IMR-90 (cell line): ENCODE measurements around the gene EPHB1. TPM values are rescaled to one million over a fixed set of nuclear protein-coding genes. Genes with fewer than 3 reads are reported as not detected.

Experiments
- ATAC-seq: fragments of 200-7000 bp; cut with Tn5 transposase; 2 replicates; pipeline ENCODE4 v1.9.1; 2020; ENCODE audit warnings: low read depth, mild to moderate bottlenecking, moderate library complexity
- BruUV-seq: library from RNA; stranded (reverse); fragments of 400-500 nt; replicated peaks from 2 replicates; lab custom pipeline; 2021; lab: Mats Ljungman, UMichigan
- CTCF ChIA-PET: fragments of 300-600 bp; formaldehyde crosslinking; extraction: SDS; loops from one replicate; lab custom pipeline; 2021; ENCODE audit warnings: antibody characterized with exemption; lab: Yijun Ruan, JAX
- POLR2A ChIA-PET: fragments of 300-600 bp; sonication (Branson Sonifier 250); formaldehyde crosslinking; loops from one replicate; lab custom pipeline; 2022; ENCODE audit warnings: antibody characterized with exemption; ENCODE audit not compliant: unreplicated experiment; lab: Charles Lee
- DNase-seq: peaks from one replicate; pipeline ENCODE4 v3.0.0; 2013
- H2AFZ ChIP-seq: replicated peaks from 2 replicates; pipeline ENCODE3; 2013; ENCODE audit warnings: low read length, mild to moderate bottlenecking; ENCODE audit not compliant: poor library complexity
- H2AK5ac ChIP-seq: 2 replicates; pipeline ENCODE4 v1.6.1; 2013; ENCODE audit warnings: low read depth, low read length, inconsistent platforms
- H2AK9ac ChIP-seq: replicated peaks from 2 replicates; pipeline ENCODE3; 2013; ENCODE audit warnings: mild to moderate bottlenecking, low read depth, low read length, moderate library complexity; ENCODE audit not compliant: poor library complexity
- H2BK120ac ChIP-seq: 2 replicates; pipeline ENCODE4 v1.6.1; 2013; ENCODE audit warnings: low read depth, low read length, inconsistent platforms
- H2BK15ac ChIP-seq: 3 replicates; pipeline ENCODE4 v1.6.1; 2013; ENCODE audit warnings: low read depth, low read length, inconsistent platforms
- H2BK20ac ChIP-seq: 2 replicates; pipeline ENCODE4 v1.6.1; 2013; ENCODE audit warnings: low read depth, mild to moderate bottlenecking, inconsistent platforms, low read length, moderate library complexity
- H2BK5ac ChIP-seq: 2 replicates; pipeline ENCODE4 v1.6.1; 2013; ENCODE audit warnings: mild to moderate bottlenecking, low read depth, low read length, inconsistent platforms; ENCODE audit not compliant: poor library complexity, severe bottlenecking
- H3K14ac ChIP-seq: replicated peaks from 2 replicates; pipeline ENCODE4 v1.6.1; 2013; ENCODE audit warnings: low read depth, low read length, inconsistent platforms
- H3K18ac ChIP-seq: 2 replicates; pipeline ENCODE4 v1.6.1; 2013; ENCODE audit warnings: low read depth, low read length, control low read depth
- H3K23ac ChIP-seq: 2 replicates; pipeline ENCODE4 v1.6.1; 2013; ENCODE audit warnings: low read depth, low read length, inconsistent platforms
- H3K27ac ChIP-seq: 2 replicates; pipeline ENCODE4 v1.5.1; 2013; ENCODE audit warnings: mild to moderate bottlenecking, control low read depth, low read length; ENCODE audit not compliant: insufficient read depth
- H3K27me3 ChIP-seq: 2 replicates; pipeline ENCODE4 v1.6.1; 2013; ENCODE audit warnings: low read length; ENCODE audit not compliant: control insufficient read depth, insufficient read depth
- H3K36me3 ChIP-seq: 2 replicates; pipeline ENCODE4 v1.6.1; 2013; ENCODE audit warnings: low read length, mixed read lengths; ENCODE audit not compliant: control insufficient read depth, insufficient read depth
- H3K4ac ChIP-seq: 2 replicates; pipeline ENCODE4 v1.6.1; 2013; ENCODE audit warnings: low read depth, low read length, inconsistent platforms
- H3K4me1 ChIP-seq: 2 replicates; pipeline ENCODE4 v1.6.1; 2013; ENCODE audit warnings: low read length, mixed read lengths; ENCODE audit not compliant: control insufficient read depth, insufficient read depth
- H3K4me2 ChIP-seq: 2 replicates; pipeline ENCODE4 v1.6.1; 2013; ENCODE audit warnings: low read depth, mild to moderate bottlenecking, control low read depth, low read length, moderate library complexity
- H3K4me3 ChIP-seq: 2 replicates; pipeline ENCODE4 v1.5.1; 2013; ENCODE audit warnings: low read depth, mild to moderate bottlenecking, control low read depth, low read length, moderate library complexity; ENCODE audit not compliant: insufficient read depth
- H3K56ac ChIP-seq: 2 replicates; pipeline ENCODE4 v1.6.1; 2013; ENCODE audit warnings: low read length, inconsistent platforms; ENCODE audit not compliant: insufficient read depth; ENCODE audit errors: extremely low read depth
- H3K79me1 ChIP-seq, 2 experiments: 2 replicates each; pipeline ENCODE4 v1.6.1; 2013; ENCODE audit warnings: low read length in 2 of 2, inconsistent platforms in 1 of 2, low read depth in 1 of 2
- H3K9ac ChIP-seq: 2 replicates; pipeline ENCODE4 v1.6.1; 2013; ENCODE audit warnings: low read depth, low read length, control low read depth
- H3K9me1 ChIP-seq: 2 replicates; pipeline ENCODE4 v1.6.1; 2013; ENCODE audit warnings: low read length, inconsistent platforms; ENCODE audit not compliant: insufficient read depth
- H3K9me3 ChIP-seq: 2 replicates; pipeline ENCODE4 v1.6.1; 2013; ENCODE audit warnings: low read length; ENCODE audit not compliant: control insufficient read depth, insufficient read depth
- H4K20me1 ChIP-seq: 2 replicates; pipeline ENCODE4 v1.6.1; 2013; ENCODE audit warnings: low read length, inconsistent platforms; ENCODE audit not compliant: insufficient read depth
- H4K5ac ChIP-seq: 2 replicates; pipeline ENCODE4 v1.6.1; 2013; ENCODE audit warnings: mild to moderate bottlenecking, low read depth, low read length, control low read depth
- H4K8ac ChIP-seq, 2 experiments: 2 replicates each; pipeline ENCODE4 v1.6.1; 2013; ENCODE audit warnings: low read depth in 2 of 2, low read length in 2 of 2, control low read depth in 1 of 2, inconsistent platforms in 1 of 2
- H4K91ac ChIP-seq: 2 replicates; pipeline ENCODE4 v1.6.1; 2013; ENCODE audit warnings: low read depth, low read length, inconsistent platforms; ENCODE audit not compliant: insufficient read depth
- BHLHE40 ChIP-seq: fragments of 150-350 bp; IDR thresholded peaks from 2 replicates; pipeline ENCODE4 v1.6.1; 2016; ENCODE audit warnings: mild to moderate bottlenecking, low read depth, low read length
- CEBPB ChIP-seq: IDR thresholded peaks from 2 replicates; pipeline ENCODE4 v1.6.1; 2012; ENCODE audit warnings: low read depth, low read length, improper control_type of control experiment
- CHD1 ChIP-seq: IDR thresholded peaks from 2 replicates; pipeline ENCODE4 v1.6.1; 2012; ENCODE audit warnings: low read depth, low read length, improper control_type of control experiment
- FOS ChIP-seq: fragments of 150-350 bp; IDR thresholded peaks from 2 replicates; pipeline ENCODE4 v1.6.1; 2016; ENCODE audit warnings: low read depth, low read length
- MAFK ChIP-seq: IDR thresholded peaks from 2 replicates; pipeline ENCODE4 v1.6.1; 2012; ENCODE audit warnings: low read depth, low read length, improper control_type of control experiment
- MAZ ChIP-seq: IDR thresholded peaks from 2 replicates; pipeline ENCODE4 v1.6.1; 2012; ENCODE audit warnings: low read depth, mild to moderate bottlenecking, low read length, improper control_type of control experiment, moderate library complexity, borderline replicate concordance
- MXI1 ChIP-seq: IDR thresholded peaks from 2 replicates; pipeline ENCODE4 v1.6.1; 2012; ENCODE audit warnings: low read depth, mild to moderate bottlenecking, low read length, moderate library complexity, borderline replicate concordance
- POLR2A ChIP-seq: IDR thresholded peaks from 2 replicates; pipeline ENCODE4 v1.6.1; 2012; ENCODE audit warnings: mild to moderate bottlenecking, low read depth, low read length
- RAD21 ChIP-seq: IDR thresholded peaks from 2 replicates; pipeline ENCODE4 v1.6.1; 2012; ENCODE audit warnings: low read length, improper control_type of control experiment
- RCOR1 ChIP-seq: IDR thresholded peaks from 2 replicates; pipeline ENCODE4 v1.6.1; 2012; ENCODE audit warnings: mild to moderate bottlenecking, low read length, improper control_type of control experiment; ENCODE audit not compliant: insufficient replicate concordance
- RFX5 ChIP-seq: IDR thresholded peaks from 2 replicates; pipeline ENCODE4 v1.8.0; 2012; ENCODE audit warnings: low read depth, mild to moderate bottlenecking, low read length, moderate library complexity
- USF2 ChIP-seq: fragments of 150-350 bp; IDR thresholded peaks from 2 replicates; pipeline ENCODE4 v1.6.1; 2017; ENCODE audit warnings: mild to moderate bottlenecking, antibody characterized with exemption, low read length, low read depth
- WGBS, 2 experiments: methylation state at CpG; one replicate each; pipeline versions ENCODE4 v1.1.5 to v1.1.7; 2013; ENCODE audit warnings: missing lambda C conversion rate in 2 of 2; ENCODE audit not compliant: insufficient read length in 1 of 2; ENCODE audit errors: extremely low coverage in 2 of 2; 5-methylcytosine and 5-hydroxymethylcytosine counted together
- dilution Hi-C: fragments of 300-500 bp; cut with HindIII; formaldehyde crosslinking; loops from one replicate; pipeline ENCODE4 v1.14.3; 2018; ENCODE audit warnings: low sequenced_read_pairs; ENCODE audit not compliant: unreplicated experiment
- in situ Hi-C: fragments of 300-500 bp; cut with MboI; formaldehyde crosslinking; loops from 3 replicates; pipeline ENCODE4 v1.14.3; 2019; ENCODE audit warnings: low sequenced_read_pairs, inconsistent platforms, mixed read lengths
- intact Hi-C: fragments of 100-400 bp; cut with micrococcal nuclease; formaldehyde crosslinking; loops from 2 replicates; pipeline ENCODE4 v1.10.0; 2022
- polyA plus RNA-seq, 3 experiments: library from polyadenylated mRNA; depleted of rRNA; stranded (reverse); fragments of >200 nt; gene quantifications; 2 replicates each; pipeline ENCODE4 v1.2.3, GENCODE V29; 2012; ENCODE audit warnings: low replicate concordance in 1 of 3
- total RNA-seq: library from RNA; depleted of rRNA; stranded (reverse); fragments of >200 nt; gene quantifications from 2 replicates; pipeline ENCODE4 v1.2.3, GENCODE V29; 2012
- TF ChIP-seq, protein P1 (sequence below): fragments of 150-350 bp; IDR thresholded peaks from 2 replicates; pipeline ENCODE4 v1.6.1; 2016; ENCODE audit warnings: low read depth, mild to moderate bottlenecking, low read length, moderate library complexity, borderline replicate concordance

The EPHB1 gene
- total and polyA plus RNA-seq, 2 of the 4 experiments (the other 2 are of a cell fraction): 0.17 to 0.36 TPM

- CTCF ChIA-PET: no interaction called here
- H4K20me1 ChIP-seq: no peaks in the 10 kb centered on the region
- dilution Hi-C loops: no loop called here
- no peaks in the 10 kb centered on the region for H3K4me1 ChIP-seq
- H2AK5ac ChIP-seq: no peak overlapping the region
- no peak overlapping the region for H3K56ac ChIP-seq
- H3K4me2 ChIP-seq: no peak overlapping the region
- no peak overlapping the region for H3K23ac ChIP-seq
- in situ Hi-C loops: no loop called here
- H3K9me3 ChIP-seq: no peaks in the 10 kb centered on the region
- no peak overlapping the region for H3K4ac ChIP-seq
- ATAC-seq (no peak), DNase-seq (no peak)
- H3K79me1 ChIP-seq: no peaks in the 10 kb centered on the region
- no peak overlapping the region for H2AK9ac ChIP-seq
- H3K27ac ChIP-seq: no peak overlapping the region
- H4K91ac ChIP-seq: no peak overlapping the region
- no peak overlapping the region for H4K5ac ChIP-seq
- POLR2A ChIA-PET: no interaction called here
- H3K9me1 ChIP-seq: no peaks in the 10 kb centered on the region
- TF ChIP-seq MAZ (no peak), RCOR1 (no peak), POLR2A (no peak), USF2 (no peak), MAFK (no peak), RFX5 (no peak), CHD1 (no peak), FOS (no peak), CEBPB (no peak), RAD21 (no peak), MXI1 (no peak), BHLHE40 (no peak)
- TF ChIP-seq, protein P1, sequence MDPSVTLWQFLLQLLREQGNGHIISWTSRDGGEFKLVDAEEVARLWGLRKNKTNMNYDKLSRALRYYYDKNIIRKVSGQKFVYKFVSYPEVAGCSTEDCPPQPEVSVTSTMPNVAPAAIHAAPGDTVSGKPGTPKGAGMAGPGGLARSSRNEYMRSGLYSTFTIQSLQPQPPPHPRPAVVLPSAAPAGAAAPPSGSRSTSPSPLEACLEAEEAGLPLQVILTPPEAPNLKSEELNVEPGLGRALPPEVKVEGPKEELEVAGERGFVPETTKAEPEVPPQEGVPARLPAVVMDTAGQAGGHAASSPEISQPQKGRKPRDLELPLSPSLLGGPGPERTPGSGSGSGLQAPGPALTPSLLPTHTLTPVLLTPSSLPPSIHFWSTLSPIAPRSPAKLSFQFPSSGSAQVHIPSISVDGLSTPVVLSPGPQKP: no peak
- 0% methylated on average over 1 of the region's 2 CpGs; no CpG with 5 or more reads in 1 of the 2 experiments for WGBS, 2 experiments
- H3K27me3 ChIP-seq: no peaks in the 10 kb centered on the region
- no TSS peak for BruUV-seq
- H2BK15ac ChIP-seq: no peak overlapping the region
- no peak overlapping the region for H2BK20ac ChIP-seq
- no peak overlapping the region for H3K9ac ChIP-seq
- no peak overlapping the region for H2BK5ac ChIP-seq
- H3K18ac ChIP-seq: no peak overlapping the region
- H2BK120ac ChIP-seq: no peak overlapping the region
- H3K14ac ChIP-seq: no peak overlapping the region
- H3K36me3 ChIP-seq: no peaks in the 10 kb centered on the region
- intact Hi-C loops: no loop called here
- no peak overlapping the region for H2AFZ ChIP-seq
- H3K4me3 ChIP-seq: no peak overlapping the region
- no peak overlapping the region for H4K8ac ChIP-seq
Observed at GRCh38 chr3:135100366-135100765, 305.3 kb downstream of the EPHB1 start.
